Neuron (in vitro differentiated cells): Measurements from ENCODE around the gene CD33.

ENCODE experiments used
- H2AFZ ChIP-seq: one replicate; pipeline ENCODE4 v1.6.1; 2013; ENCODE audit warnings: low read depth, mild to moderate bottlenecking, inconsistent platforms, low read length, moderate library complexity
- H3K27me3 ChIP-seq: one replicate; pipeline ENCODE4 v1.6.1; 2013; ENCODE audit warnings: low read length; ENCODE audit not compliant: insufficient read depth
- H3K36me3 ChIP-seq: one replicate; pipeline ENCODE4 v1.6.1; 2013; ENCODE audit warnings: low read length; ENCODE audit not compliant: insufficient read depth
- H3K4me1 ChIP-seq: one replicate; pipeline ENCODE4 v1.6.1; 2013; ENCODE audit warnings: low read length; ENCODE audit not compliant: insufficient read depth
- H3K4me3 ChIP-seq: 2 replicates; pipeline ENCODE4 v1.5.1; 2013; ENCODE audit warnings: mild to moderate bottlenecking, low read length, moderate library complexity
- H3K9me3 ChIP-seq: one replicate; pipeline ENCODE4 v1.6.1; 2013; ENCODE audit warnings: low read length

Gene CD33

GRCh38 chr19:51220996-51221395 lies 3.9 kb upstream of the CD33 start:
- H2AFZ ChIP-seq: no peak overlapping the region
- no peaks in the 10 kb centered on the region for H3K36me3 ChIP-seq
- H3K4me1 ChIP-seq: no peaks in the 10 kb centered on the region
- peaks cover 16% of the 10 kb centered on the region for H3K27me3 ChIP-seq
- H3K9me3 ChIP-seq: no peaks in the 10 kb centered on the region
- no peak overlapping the region for H3K4me3 ChIP-seq

- Histone ChIP-seq H3K9me3 (no peaks in the 10 kb centered on the region), H3K4me1 (no peaks in the 10 kb centered on the region), H3K36me3 (no peaks in the 10 kb centered on the region), H3K27me3 (peaks cover 16% of the 10 kb centered on the region), H3K4me3 (no peak overlapping the region), H2AFZ (no peak overlapping the region)
Observed at GRCh38 chr19:51224163-51224641, 678 bp upstream of the CD33 start.

GRCh38 chr19:51226067-51226466 lies 1.2 kb downstream of the CD33 start:
- Histone ChIP-seq H2AFZ (no peak overlapping the region), H3K36me3 (no peaks in the 10 kb centered on the region)

GRCh38 chr19:51227326-51227725 lies 2.4 kb downstream of the CD33 start:
- Histone ChIP-seq H3K36me3 (no peaks in the 10 kb centered on the region), H2AFZ (no peak overlapping the region), H3K27me3 (peaks cover 16% of the 10 kb centered on the region), H3K4me3 (no peak overlapping the region), H3K9me3 (no peaks in the 10 kb centered on the region), H3K4me1 (no peaks in the 10 kb centered on the region)

More at GRCh38 chr19:51226067-51226466, 1.2 kb downstream of the CD33 start:
- no peaks in the 10 kb centered on the region for H3K9me3 ChIP-seq
- peaks cover 16% of the 10 kb centered on the region for H3K27me3 ChIP-seq
- H3K4me3 ChIP-seq: no peak overlapping the region
- H3K4me1 ChIP-seq: no peaks in the 10 kb centered on the region

GRCh38 chr19:51227966-51228365 lies 3.1 kb downstream of the CD33 start:
- H3K9me3 ChIP-seq: no peaks in the 10 kb centered on the region

GRCh38 chr19:51240866-51241265 lies 16.0 kb downstream of the CD33 start:
- no peaks in the 10 kb centered on the region for H3K36me3 ChIP-seq
- peaks cover 9% of the 10 kb centered on the region for H3K27me3 ChIP-seq
- H3K4me1 ChIP-seq: no peaks in the 10 kb centered on the region
- no peak overlapping the region for H2AFZ ChIP-seq
- H3K9me3 ChIP-seq: no peaks in the 10 kb centered on the region
- no peak overlapping the region for H3K4me3 ChIP-seq

More at GRCh38 chr19:51227966-51228365, 3.1 kb downstream of the CD33 start:
- Histone ChIP-seq H2AFZ (no peak overlapping the region), H3K4me1 (no peaks in the 10 kb centered on the region), H3K27me3 (peaks cover 16% of the 10 kb centered on the region), H3K36me3 (no peaks in the 10 kb centered on the region), H3K4me3 (no peak overlapping the region)

- Histone ChIP-seq H3K4me1 (peaks cover 2% of the 10 kb centered on the region), H3K9me3 (no peaks in the 10 kb centered on the region), H3K27me3 (peaks cover 9% of the 10 kb centered on the region), H2AFZ (no peak overlapping the region), H3K36me3 (no peaks in the 10 kb centered on the region), H3K4me3 (no peak overlapping the region)
Observed at GRCh38 chr19:51242881-51243630, 18.2 kb downstream of the CD33 start.

- Histone ChIP-seq H3K4me3 (no peak overlapping the region), H3K9me3 (no peaks in the 10 kb centered on the region), H3K36me3 (no peaks in the 10 kb centered on the region), H3K27me3 (no peaks in the 10 kb centered on the region), H3K4me1 (peaks cover 2% of the 10 kb centered on the region), H2AFZ (no peak overlapping the region)
Observed at GRCh38 chr19:51246164-51246552, 21.3 kb downstream of the CD33 start.

- H3K4me3 ChIP-seq: no peak overlapping the region
- H3K36me3 ChIP-seq: no peaks in the 10 kb centered on the region
- peaks cover 2% of the 10 kb centered on the region for H3K4me1 ChIP-seq
- no peaks in the 10 kb centered on the region for H3K9me3 ChIP-seq
- H2AFZ ChIP-seq: no peak overlapping the region
- no peaks in the 10 kb centered on the region for H3K27me3 ChIP-seq
Observed at GRCh38 chr19:51247972-51248590, 23.2 kb downstream of the CD33 start.

- Histone ChIP-seq H3K27me3 (no peaks in the 10 kb centered on the region), H3K9me3 (no peaks in the 10 kb centered on the region)
Observed at GRCh38 chr19:51250786-51251467, 26.0 kb downstream of the CD33 start, which contains the start of gene SIGLECL1. SIGLECL1 (plus strand) TSS chr19:51251080; CDS start chr19:51264073, 12,993 bp downstream.

GRCh38 chr19:51251468-51251820 lies 26.6 kb downstream of the CD33 start:
- H3K36me3 ChIP-seq: no peaks in the 10 kb centered on the region
- H3K9me3 ChIP-seq: no peaks in the 10 kb centered on the region

More at GRCh38 chr19:51250786-51251467, 26.0 kb downstream of the CD33 start, which contains the start of gene SIGLECL1:
- H3K4me3 ChIP-seq: no peak within 1 kb of the TSS
- no peak within 1 kb of the TSS for H2AFZ ChIP-seq
- H3K36me3 ChIP-seq: no peaks in the 10 kb centered on the region
- H3K4me1 ChIP-seq: peaks cover 2% of the 10 kb centered on the region

GRCh38 chr19:51252306-51253079 lies 27.6 kb downstream of the CD33 start:
- Histone ChIP-seq H3K27me3 (no peaks in the 10 kb centered on the region), H2AFZ (no peak overlapping the region), H3K4me3 (no peak overlapping the region), H3K9me3 (no peaks in the 10 kb centered on the region), H3K4me1 (no peaks in the 10 kb centered on the region), H3K36me3 (no peaks in the 10 kb centered on the region)

More at GRCh38 chr19:51251468-51251820, 26.6 kb downstream of the CD33 start:
- no peak overlapping the region for H2AFZ ChIP-seq
- H3K4me1 ChIP-seq: no peaks in the 10 kb centered on the region
- no peak overlapping the region for H3K4me3 ChIP-seq
- no peaks in the 10 kb centered on the region for H3K27me3 ChIP-seq
